Esophagus squamous epithelium (tissue), 4 donors: ENCODE measurements around the gene NT5C1A.

Experiments
- POLR2A ChIP-seq, 4 donors: fragments of 450-650 bp; IDR thresholded peaks; one replicate each; pipeline ENCODE4 v1.6.1; 2017; ENCODE audit warnings: antibody characterized with exemption in 4 of 4, mild to moderate bottlenecking in 4 of 4, moderate library complexity in 3 of 4
- TF ChIP-seq, protein P1 (sequence below), 6 experiments: fragments of 450-650 bp in 4 of 6; fragments of 200-600 bp in 2 of 6; sonication (generic) in 2 of 6; IDR thresholded peaks; one replicate each; pipeline ENCODE4 v1.5.1; 2016 to 2019; ENCODE audit warnings: antibody characterized with exemption in 6 of 6, mild to moderate bottlenecking in 4 of 6, moderate library complexity in 4 of 6

DNA sequence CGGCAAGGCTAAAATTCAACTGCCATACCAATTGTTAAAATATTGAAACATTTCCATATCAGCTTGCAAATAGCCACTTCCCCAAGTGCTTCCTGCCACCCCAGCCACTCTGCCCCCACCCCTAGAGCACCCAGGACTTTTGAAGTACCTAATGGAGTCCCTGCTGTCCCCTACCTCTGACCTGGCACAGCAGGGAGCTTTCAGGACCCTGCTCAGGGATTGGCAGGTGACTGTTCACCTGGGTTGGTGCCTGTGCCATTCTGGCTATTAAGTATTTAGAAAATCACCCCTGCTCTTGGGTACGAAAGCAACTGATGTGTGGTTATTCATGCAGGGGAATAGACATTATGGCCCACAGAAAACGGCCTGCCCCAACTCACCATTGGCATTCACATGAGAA is 28.4 kb upstream of the NT5C1A start:
- TF ChIP-seq, protein P1, sequence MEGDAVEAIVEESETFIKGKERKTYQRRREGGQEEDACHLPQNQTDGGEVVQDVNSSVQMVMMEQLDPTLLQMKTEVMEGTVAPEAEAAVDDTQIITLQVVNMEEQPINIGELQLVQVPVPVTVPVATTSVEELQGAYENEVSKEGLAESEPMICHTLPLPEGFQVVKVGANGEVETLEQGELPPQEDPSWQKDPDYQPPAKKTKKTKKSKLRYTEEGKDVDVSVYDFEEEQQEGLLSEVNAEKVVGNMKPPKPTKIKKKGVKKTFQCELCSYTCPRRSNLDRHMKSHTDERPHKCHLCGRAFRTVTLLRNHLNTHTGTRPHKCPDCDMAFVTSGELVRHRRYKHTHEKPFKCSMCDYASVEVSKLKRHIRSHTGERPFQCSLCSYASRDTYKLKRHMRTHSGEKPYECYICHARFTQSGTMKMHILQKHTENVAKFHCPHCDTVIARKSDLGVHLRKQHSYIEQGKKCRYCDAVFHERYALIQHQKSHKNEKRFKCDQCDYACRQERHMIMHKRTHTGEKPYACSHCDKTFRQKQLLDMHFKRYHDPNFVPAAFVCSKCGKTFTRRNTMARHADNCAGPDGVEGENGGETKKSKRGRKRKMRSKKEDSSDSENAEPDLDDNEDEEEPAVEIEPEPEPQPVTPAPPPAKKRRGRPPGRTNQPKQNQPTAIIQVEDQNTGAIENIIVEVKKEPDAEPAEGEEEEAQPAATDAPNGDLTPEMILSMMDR (IDR thresholded peaks at IDR 0.05) = no peak
- no peak for TF ChIP-seq POLR2A (IDR thresholded peaks at IDR 0.05)
